ENCODE measurements around the gene IL36B.

DNA sequence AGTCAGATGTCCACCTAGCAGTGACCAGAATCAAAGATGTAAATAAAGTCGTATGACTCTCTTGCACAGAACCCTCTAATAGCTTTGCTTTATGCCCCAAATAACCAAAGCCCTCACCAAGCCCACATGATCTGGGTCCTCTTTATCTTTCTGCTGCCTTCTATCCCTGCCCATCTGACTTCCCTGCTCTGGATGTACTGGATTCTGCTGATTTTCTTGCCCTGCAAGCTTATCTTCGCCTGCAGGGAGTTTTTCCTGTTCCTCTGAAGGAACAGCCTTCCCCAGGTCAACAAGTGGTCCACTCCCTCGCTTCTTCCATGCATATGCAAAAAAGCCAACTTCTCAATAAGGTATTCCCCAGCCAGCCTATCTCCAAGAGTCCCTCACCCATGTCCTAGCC is 18.7 kb downstream of the IL36B start:
- TF ChIP-seq, protein P1, sequence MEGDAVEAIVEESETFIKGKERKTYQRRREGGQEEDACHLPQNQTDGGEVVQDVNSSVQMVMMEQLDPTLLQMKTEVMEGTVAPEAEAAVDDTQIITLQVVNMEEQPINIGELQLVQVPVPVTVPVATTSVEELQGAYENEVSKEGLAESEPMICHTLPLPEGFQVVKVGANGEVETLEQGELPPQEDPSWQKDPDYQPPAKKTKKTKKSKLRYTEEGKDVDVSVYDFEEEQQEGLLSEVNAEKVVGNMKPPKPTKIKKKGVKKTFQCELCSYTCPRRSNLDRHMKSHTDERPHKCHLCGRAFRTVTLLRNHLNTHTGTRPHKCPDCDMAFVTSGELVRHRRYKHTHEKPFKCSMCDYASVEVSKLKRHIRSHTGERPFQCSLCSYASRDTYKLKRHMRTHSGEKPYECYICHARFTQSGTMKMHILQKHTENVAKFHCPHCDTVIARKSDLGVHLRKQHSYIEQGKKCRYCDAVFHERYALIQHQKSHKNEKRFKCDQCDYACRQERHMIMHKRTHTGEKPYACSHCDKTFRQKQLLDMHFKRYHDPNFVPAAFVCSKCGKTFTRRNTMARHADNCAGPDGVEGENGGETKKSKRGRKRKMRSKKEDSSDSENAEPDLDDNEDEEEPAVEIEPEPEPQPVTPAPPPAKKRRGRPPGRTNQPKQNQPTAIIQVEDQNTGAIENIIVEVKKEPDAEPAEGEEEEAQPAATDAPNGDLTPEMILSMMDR (conservative IDR thresholded peaks at IDR 0.05 in 1 of 2, IDR thresholded peaks at IDR 0.05 in 1 of 2; ENCODE audit: extremely low read depth in 1 of 2, insufficient read depth in 1 of 2, low read depth in 1 of 2, low read length in 2 of 2), result no peak
- TF ChIP-seq EZH2 (IDR thresholded peaks at IDR 0.05; ENCODE audit: borderline replicate concordance, low read length), result no peak
